Measurements from ENCODE around the gene EPX.
A peak's percentile ranks its signal among the peaks of the same experiment; 100 is the strongest.
"Not testable (repeated sequence)": the region's sequence is repeated elsewhere in the genome, so short reads cannot be mapped to it uniquely, and the experiment has no call there.

The EPX gene

GRCh38 chr17:58192612-58193011, at the start of gene EPX:
TSS of gene EPX (plus strand) at chr17:58192726. CDS start at chr17:58192847, 121 bp downstream.
- intact Hi-C loops (cut with DNase I), result no loop called here
- DNase-seq, result no peak

- DNase-seq; intact Hi-C loops (cut with DNase I): not testable (repeated sequence)
These were observed 49.2 kb upstream of the EPX start for GRCh38 chr17:58143335-58143734.

GRCh38 chr17:58144801-58145200, 47.7 kb upstream of the EPX start:
- no peak for DNase-seq
- intact Hi-C loops (cut with DNase I), result no loop called here

GRCh38 chr17:58147930-58148434, 44.5 kb upstream of the EPX start, which contains the start of gene OR4D1:
TSS of gene OR4D1 (plus strand) at chr17:58148384. CDS start at chr17:58155154, 6,770 bp downstream.
- intact Hi-C loops (cut with DNase I), result no loop called here
- DNase-seq, result no peak

- peak in 4 of 42 donors; percentile 7 to 40 (median 20) for DNase-seq
- intact Hi-C loops (cut with DNase I), result no loop called here
These were observed 43.9 kb upstream of the EPX start for GRCh38 chr17:58148609-58149008.

- intact Hi-C loops (cut with DNase I), result no loop called here
- DNase-seq, result no peak
These were observed 42.1 kb upstream of the EPX start for GRCh38 chr17:58150394-58150793.

- intact Hi-C loops (cut with DNase I), result no loop called here
- no peak for DNase-seq
These were observed 39.5 kb upstream of the EPX start for GRCh38 chr17:58153046-58153445.

GRCh38 chr17:58153671-58154070, 38.9 kb upstream of the EPX start:
- intact Hi-C loops (cut with DNase I), result no loop called here
- no peak for DNase-seq

- intact Hi-C loops (cut with DNase I), result no loop called here
- peak; percentile 14 to 84 (median 61) for DNase-seq
These were observed 35.4 kb upstream of the EPX start for GRCh38 chr17:58156839-58157803.

- intact Hi-C loops (cut with DNase I), result no loop called here
- no peak for DNase-seq
These were observed 34.3 kb upstream of the EPX start for GRCh38 chr17:58158181-58158580.

- intact Hi-C loops (cut with DNase I), result no loop called here
These were observed 31.0 kb upstream of the EPX start for GRCh38 chr17:58161566-58161965.

GRCh38 chr17:58165981-58166380, 26.5 kb upstream of the EPX start:
- intact Hi-C loops (cut with DNase I), result no loop called here

More at GRCh38 chr17:58161566-58161965, 31.0 kb upstream of the EPX start:
- no peak for DNase-seq

GRCh38 chr17:58166682-58167081, 25.8 kb upstream of the EPX start, which contains the start of gene OR4D2:
TSS of gene OR4D2 (plus strand) at chr17:58166982. CDS start at chr17:58169656, 2,674 bp downstream.
- intact Hi-C loops (cut with DNase I), result no loop called here
- no peak for DNase-seq

More at GRCh38 chr17:58165981-58166380, 26.5 kb upstream of the EPX start:
- DNase-seq, result no peak

GRCh38 chr17:58170622-58171021, 21.9 kb upstream of the EPX start:
- intact Hi-C loops (cut with DNase I), result no loop called here
- DNase-seq, result no peak

GRCh38 chr17:58172369-58173071, 20.0 kb upstream of the EPX start:
- DNase-seq, result peak in 13 of 42 donors; percentile 12 to 53 (median 27)
- intact Hi-C loops (cut with DNase I), result no loop called here

GRCh38 chr17:58174871-58175270, 17.7 kb upstream of the EPX start:
- no peak for DNase-seq

GRCh38 chr17:58176200-58176599, 16.3 kb upstream of the EPX start:
- DNase-seq, result no peak

More at GRCh38 chr17:58174871-58175270, 17.7 kb upstream of the EPX start:
- intact Hi-C loops (cut with DNase I), result no loop called here

GRCh38 chr17:58181796-58182195, 10.7 kb upstream of the EPX start:
- intact Hi-C loops (cut with DNase I), result no loop called here
- peak in 1 of 42 donors; percentile 22 for DNase-seq

More at GRCh38 chr17:58176200-58176599, 16.3 kb upstream of the EPX start:
- intact Hi-C loops (cut with DNase I), result no loop called here

GRCh38 chr17:58183514-58183913, 9.0 kb upstream of the EPX start:
- intact Hi-C loops (cut with DNase I), result no loop called here
- DNase-seq, result peak in 1 of 42 donors; percentile 22

Data from head of caudate nucleus (tissue), 42 donors.